ENCODE data around the gene RHOT2. TPM values are rescaled to one million over a fixed set of nuclear protein-coding genes. Genes with fewer than 3 reads are reported as not detected.
"Not testable (repeated sequence)": the region's sequence is repeated elsewhere in the genome, so short reads cannot be mapped to it uniquely, and the experiment has no call there.

The RHOT2 gene
- total and polyA plus RNA-seq, 9 donors, result 11.6 to 100 (median 80.6) TPM

- 69 to 87% (median 72%) methylated on average over 25 to 26 of the region's 26 CpGs for WGBS, 3 donors
- Histone ChIP-seq H3K36me3 (no peaks in the 10 kb centered on the region), H3K27ac (peak overlapping the region in 1 of 2 donors; percentile 71), H3K4me3 (peak overlapping the region; percentile 96), H3K27me3 (no peaks in the 10 kb centered on the region), H3K9me3 (no peaks in the 10 kb centered on the region), H3K4me1 (ENCODE audit: insufficient read depth) (peaks cover 19% of the 10 kb centered on the region)
- peak in 1 of 5 donors; percentile 49 for DNase-seq
- intact Hi-C loops (cut with DNase I), result no loop called here
- no peak for TF ChIP-seq EP300 (IDR thresholded peaks at IDR 0.05)
- TF ChIP-seq CTCF (IDR thresholded peaks at IDR 0.05), result no peak
- TF ChIP-seq POLR2A (IDR thresholded peaks at IDR 0.05), result no peak
These were observed 21.4 kb downstream of the RHOT2 start for GRCh38 chr16:689175-689897.

- H3K9me3 ChIP-seq; intact Hi-C loops (cut with DNase I); DNase-seq; H3K36me3 ChIP-seq; H3K27ac ChIP-seq; H3K4me3 ChIP-seq; H3K27me3 ChIP-seq: not testable (repeated sequence)
- peaks cover 21% of the 10 kb centered on the region for H3K4me1 ChIP-seq (ENCODE audit: insufficient read depth)
- 83 to 89% (median 84%) methylated on average over 16 of the region's 16 CpGs for WGBS, 3 donors
These were observed 23.3 kb downstream of the RHOT2 start for GRCh38 chr16:691242-691641.

- H3K4me1 ChIP-seq (ENCODE audit: insufficient read depth), result peaks cover 21% of the 10 kb centered on the region
- no peaks in the 10 kb centered on the region for H3K36me3 ChIP-seq
- TF ChIP-seq POLR2A (IDR thresholded peaks at IDR 0.05) (no peak), EP300 (IDR thresholded peaks at IDR 0.05) (no peak), CTCF (IDR thresholded peaks at IDR 0.05) (no peak)
- no peaks in the 10 kb centered on the region for H3K27me3 ChIP-seq
- no peaks in the 10 kb centered on the region for H3K9me3 ChIP-seq
- intact Hi-C loops (cut with DNase I), result no loop called here
- H3K27ac ChIP-seq, result no peak overlapping the region
- no peak overlapping the region for H3K4me3 ChIP-seq
- no peak for DNase-seq
- 67 to 68% (median 68%) methylated on average over 10 of the region's 10 CpGs for WGBS, 3 donors
These were observed 24.6 kb downstream of the RHOT2 start for GRCh38 chr16:692356-693108.

- 23 to 35% (median 32%) methylated on average over 17 to 22 of the region's 22 CpGs for WGBS, 3 donors
- no peaks in the 10 kb centered on the region for H3K27me3 ChIP-seq
- H3K27ac ChIP-seq, result no peak overlapping the region
- peaks cover 21% of the 10 kb centered on the region for H3K4me1 ChIP-seq (ENCODE audit: insufficient read depth)
- TF ChIP-seq POLR2A (IDR thresholded peaks at IDR 0.05) (no peak), CTCF (IDR thresholded peaks at IDR 0.05) (no peak), EP300 (IDR thresholded peaks at IDR 0.05) (no peak)
- no peak for DNase-seq
- no peaks in the 10 kb centered on the region for H3K9me3 ChIP-seq
- H3K4me3 ChIP-seq, result no peak overlapping the region
- intact Hi-C loops (cut with DNase I), result no loop called here
- no peaks in the 10 kb centered on the region for H3K36me3 ChIP-seq
These were observed 25.4 kb downstream of the RHOT2 start for GRCh38 chr16:693364-693763.

GRCh38 chr16:693766-694165 is 25.8 kb downstream of the RHOT2 start:
- Histone ChIP-seq H3K27me3 (no peaks in the 10 kb centered on the region), H3K4me1 (ENCODE audit: insufficient read depth) (peaks cover 19% of the 10 kb centered on the region), H3K4me3 (no peak overlapping the region), H3K27ac (no peak overlapping the region), H3K36me3 (no peaks in the 10 kb centered on the region), H3K9me3 (no peaks in the 10 kb centered on the region)
- intact Hi-C loops (cut with DNase I), result no loop called here
- DNase-seq, result no peak
- no peak for TF ChIP-seq CTCF (IDR thresholded peaks at IDR 0.05)
- TF ChIP-seq POLR2A (IDR thresholded peaks at IDR 0.05), result no peak
- no peak for TF ChIP-seq EP300 (IDR thresholded peaks at IDR 0.05)
- WGBS, 3 donors, result 2 to 4% (median 4%) methylated on average over 15 to 37 of the region's 37 CpGs
